Urinary bladder (tissue), 4 donors: ENCODE results near the gene TRPV4. TPM values are rescaled to one million over a fixed set of nuclear protein-coding genes. Genes with fewer than 3 reads are reported as not detected.

ENCODE experiments used
- DNase-seq: peaks from one replicate; pipeline ENCODE4 v3.0.0-alpha.2; 2015; ENCODE audit errors: extremely low spot score
- H3K27ac ChIP-seq: one replicate; pipeline ENCODE4 v1.5.1; 2013; ENCODE audit warnings: low read depth, mild to moderate bottlenecking, moderate library complexity
- H3K36me3 ChIP-seq: one replicate; pipeline ENCODE4 v1.6.1; 2013; ENCODE audit warnings: mild to moderate bottlenecking, moderate library complexity; ENCODE audit not compliant: insufficient read depth
- H3K4me1 ChIP-seq: one replicate; pipeline ENCODE4 v1.6.1; 2013; ENCODE audit warnings: mild to moderate bottlenecking, moderate library complexity; ENCODE audit not compliant: insufficient read depth
- H3K4me3 ChIP-seq: one replicate; pipeline ENCODE4 v1.5.1; 2013; ENCODE audit warnings: low read depth, low read length
- WGBS: extraction: QIAGEN DNeasy Blood & Tissue Kit; methylation state at CpG from one replicate; pipeline ENCODE4 v1.1.7; 2013; 5-methylcytosine and 5-hydroxymethylcytosine counted together
- polyA plus RNA-seq: library from polyadenylated mRNA; stranded (reverse); fragments of 200-250 nt; gene quantifications from one replicate; pipeline ENCODE4 v1.2.3, GENCODE V29; 2013
- total RNA-seq: library from RNA; depleted of rRNA; stranded (reverse); fragments of >200 nt; gene quantifications from one replicate; pipeline ENCODE4 v1.2.3, GENCODE V29; 2014
- donor health status: healthy with polysubstance abuse.
- donor health status: healthy.

Gene TRPV4
- total and polyA plus RNA-seq, 2 donors, result 0.90 to 1.2 TPM

- WGBS, result 89% methylated on average over 20 of the region's 20 CpGs
These were observed 34.5 kb downstream of the TRPV4 start for GRCh38 chr12:109798691-109799090.

GRCh38 chr12:109797905-109798669, 35.1 kb downstream of the TRPV4 start:
- WGBS, result 83% methylated on average over 19 of the region's 19 CpGs

More at GRCh38 chr12:109798691-109799090, 34.5 kb downstream of the TRPV4 start:
- Histone ChIP-seq H3K36me3 (no peaks in the 10 kb centered on the region), H3K4me1 (no peaks in the 10 kb centered on the region), H3K4me3 (no peak overlapping the region), H3K27ac (no peak overlapping the region)
- DNase-seq, result no peak

GRCh38 chr12:109796057-109796456, 37.1 kb downstream of the TRPV4 start:
- Histone ChIP-seq H3K27ac (no peak overlapping the region), H3K4me3 (no peak overlapping the region), H3K36me3 (no peaks in the 10 kb centered on the region), H3K4me1 (no peaks in the 10 kb centered on the region)
- DNase-seq, result no peak
- WGBS, result 56% methylated on average over 2 of the region's 2 CpGs

More at GRCh38 chr12:109797905-109798669, 35.1 kb downstream of the TRPV4 start:
- Histone ChIP-seq H3K27ac (no peak overlapping the region), H3K4me3 (no peak overlapping the region), H3K36me3 (no peaks in the 10 kb centered on the region), H3K4me1 (no peaks in the 10 kb centered on the region)
- DNase-seq, result no peak

- H3K36me3 ChIP-seq, result no peaks in the 10 kb centered on the region
- DNase-seq, result no peak
- no peak overlapping the region for H3K27ac ChIP-seq
- no peak overlapping the region for H3K4me3 ChIP-seq
- H3K4me1 ChIP-seq, result no peaks in the 10 kb centered on the region
- 95% methylated on average over 2 of the region's 2 CpGs for WGBS
These were observed 38.2 kb downstream of the TRPV4 start for GRCh38 chr12:109795023-109795422.

GRCh38 chr12:109793826-109794501, 39.2 kb downstream of the TRPV4 start:
- DNase-seq, result no peak
- Histone ChIP-seq H3K36me3 (no peaks in the 10 kb centered on the region), H3K4me1 (no peaks in the 10 kb centered on the region), H3K4me3 (no peak overlapping the region), H3K27ac (no peak overlapping the region)
- 89% methylated on average over 26 of the region's 26 CpGs for WGBS

GRCh38 chr12:109793411-109793810, 39.8 kb downstream of the TRPV4 start:
- no peak for DNase-seq
- 47% methylated on average over 4 of the region's 4 CpGs for WGBS

GRCh38 chr12:109792992-109793391, 40.2 kb downstream of the TRPV4 start:
- H3K27ac ChIP-seq, result no peak overlapping the region
- H3K4me1 ChIP-seq, result no peaks in the 10 kb centered on the region
- no peak for DNase-seq
- H3K4me3 ChIP-seq, result no peak overlapping the region
- H3K36me3 ChIP-seq, result no peaks in the 10 kb centered on the region

More at GRCh38 chr12:109793411-109793810, 39.8 kb downstream of the TRPV4 start:
- Histone ChIP-seq H3K4me3 (no peak overlapping the region), H3K27ac (no peak overlapping the region), H3K36me3 (no peaks in the 10 kb centered on the region), H3K4me1 (no peaks in the 10 kb centered on the region)

- no peak overlapping the region for H3K4me3 ChIP-seq
- WGBS, result 89% methylated on average over 1 of the region's 1 CpG
- no peaks in the 10 kb centered on the region for H3K4me1 ChIP-seq
- H3K27ac ChIP-seq, result no peak overlapping the region
- no peak for DNase-seq
- H3K36me3 ChIP-seq, result no peaks in the 10 kb centered on the region
These were observed 43.6 kb downstream of the TRPV4 start for GRCh38 chr12:109789526-109790048.

GRCh38 chr12:109786799-109787198, 46.4 kb downstream of the TRPV4 start:
- H3K4me3 ChIP-seq, result no peak overlapping the region
- no peak overlapping the region for H3K27ac ChIP-seq
- DNase-seq, result no peak
- no peaks in the 10 kb centered on the region for H3K36me3 ChIP-seq
- WGBS, result 87% methylated on average over 9 of the region's 9 CpGs
- H3K4me1 ChIP-seq, result no peaks in the 10 kb centered on the region

- Histone ChIP-seq H3K4me1 (no peaks in the 10 kb centered on the region), H3K27ac (no peak overlapping the region), H3K4me3 (no peak overlapping the region), H3K36me3 (no peaks in the 10 kb centered on the region)
- DNase-seq, result no peak
- 82% methylated on average over 4 of the region's 4 CpGs for WGBS
These were observed 47.3 kb downstream of the TRPV4 start for GRCh38 chr12:109785854-109786253.

GRCh38 chr12:109783965-109784244, 49.3 kb downstream of the TRPV4 start:
- H3K27ac ChIP-seq, result no peak overlapping the region
- no peaks in the 10 kb centered on the region for H3K4me1 ChIP-seq
- H3K36me3 ChIP-seq, result no peaks in the 10 kb centered on the region
- H3K4me3 ChIP-seq, result no peak overlapping the region
- WGBS, result 78% methylated on average over 8 of the region's 8 CpGs
- no peak for DNase-seq

GRCh38 chr12:109783135-109783964, 49.8 kb downstream of the TRPV4 start:
- WGBS, result 83% methylated on average over 28 of the region's 28 CpGs

GRCh38 chr12:109782326-109782703, 50.9 kb downstream of the TRPV4 start:
- no peak overlapping the region for H3K27ac ChIP-seq
- WGBS, result 89% methylated on average over 9 of the region's 9 CpGs
- no peaks in the 10 kb centered on the region for H3K36me3 ChIP-seq
- no peaks in the 10 kb centered on the region for H3K4me1 ChIP-seq
- H3K4me3 ChIP-seq, result no peak overlapping the region
- DNase-seq, result no peak

More at GRCh38 chr12:109783135-109783964, 49.8 kb downstream of the TRPV4 start:
- no peaks in the 10 kb centered on the region for H3K36me3 ChIP-seq
- no peaks in the 10 kb centered on the region for H3K4me1 ChIP-seq
- no peak for DNase-seq
- no peak overlapping the region for H3K4me3 ChIP-seq
- no peak overlapping the region for H3K27ac ChIP-seq
